Measurements from ENCODE around the gene RPL29.
A peak's percentile ranks its signal among the peaks of the same experiment; 100 is the strongest.
"Not testable (repeated sequence)": the region's sequence is repeated elsewhere in the genome, so short reads cannot be mapped to it uniquely, and the experiment has no call there.

The RPL29 gene

GRCh38 chr3:52006017-52006819, 10.5 kb upstream of the RPL29 start:
- FAIRE-seq: no peak
- no peak for DNase-seq (ENCODE audit: insufficient read length, low spot score)
- TF ChIP-seq POLR2A (IDR thresholded peaks at IDR 0.05; ENCODE audit: low read depth, low read length): no peak

- FAIRE-seq: no peak
- no peak for DNase-seq (ENCODE audit: insufficient read length, low spot score)
- no peak for TF ChIP-seq POLR2A (IDR thresholded peaks at IDR 0.05; ENCODE audit: low read depth, low read length)
Observed at GRCh38 chr3:52005571-52005986, 9.9 kb upstream of the RPL29 start.

- DNase-seq (ENCODE audit: insufficient read length, low spot score) (no peak), FAIRE-seq (no peak)
- no peak for TF ChIP-seq POLR2A (IDR thresholded peaks at IDR 0.05; ENCODE audit: low read depth, low read length)
Observed at GRCh38 chr3:52004906-52005395, 9.3 kb upstream of the RPL29 start.

- DNase-seq (ENCODE audit: insufficient read length, low spot score) (no peak), FAIRE-seq (no peak)
- TF ChIP-seq POLR2A (IDR thresholded peaks at IDR 0.05; ENCODE audit: low read depth, low read length): no peak
Observed at GRCh38 chr3:52004163-52004787, 8.6 kb upstream of the RPL29 start.

- FAIRE-seq (no peak), DNase-seq (ENCODE audit: insufficient read length, low spot score) (no peak)
- no peak for TF ChIP-seq POLR2A (IDR thresholded peaks at IDR 0.05; ENCODE audit: low read depth, low read length)
Observed at GRCh38 chr3:52002748-52003147, 7.1 kb upstream of the RPL29 start.

- no peak for FAIRE-seq
Observed at GRCh38 chr3:52001443-52001974, 5.8 kb upstream of the RPL29 start.

GRCh38 chr3:51999846-52000245, 4.2 kb upstream of the RPL29 start:
- no peak for DNase-seq (ENCODE audit: insufficient read length, low spot score)
- TF ChIP-seq POLR2A (IDR thresholded peaks at IDR 0.05; ENCODE audit: low read depth, low read length): no peak
- no peak for FAIRE-seq

More at GRCh38 chr3:52001443-52001974, 5.8 kb upstream of the RPL29 start:
- TF ChIP-seq POLR2A (IDR thresholded peaks at IDR 0.05; ENCODE audit: low read depth, low read length): no peak
- peak; percentile 89 for DNase-seq (ENCODE audit: insufficient read length, low spot score)

- no peak for FAIRE-seq
- no peak for TF ChIP-seq POLR2A (IDR thresholded peaks at IDR 0.05; ENCODE audit: low read depth, low read length)
- DNase-seq (ENCODE audit: insufficient read length, low spot score): no peak
Observed at GRCh38 chr3:51998774-51999173, 3.1 kb upstream of the RPL29 start.

- no peak for TF ChIP-seq POLR2A (IDR thresholded peaks at IDR 0.05; ENCODE audit: low read depth, low read length)
- peak; percentile 82 for DNase-seq (ENCODE audit: insufficient read length, low spot score)
- no peak for FAIRE-seq
Observed at GRCh38 chr3:51997935-51998596, 2.4 kb upstream of the RPL29 start.

- DNase-seq (ENCODE audit: insufficient read length, low spot score): no peak
- TF ChIP-seq POLR2A (IDR thresholded peaks at IDR 0.05; ENCODE audit: low read depth, low read length): no peak
- FAIRE-seq: no peak
Observed at GRCh38 chr3:51997172-51997571, 1.5 kb upstream of the RPL29 start.

GRCh38 chr3:51994530-51994929, 1.2 kb downstream of the RPL29 start:
- no peak for TF ChIP-seq POLR2A (IDR thresholded peaks at IDR 0.05; ENCODE audit: low read depth, low read length)
- FAIRE-seq (no peak), DNase-seq (ENCODE audit: insufficient read length, low spot score) (no peak)

- FAIRE-seq; DNase-seq (ENCODE audit: insufficient read length, low spot score): not testable (repeated sequence)
Observed at GRCh38 chr3:51993657-51994056, 2.0 kb downstream of the RPL29 start.

GRCh38 chr3:51992017-51992682, 3.5 kb downstream of the RPL29 start:
- DNase-seq (ENCODE audit: insufficient read length, low spot score): no peak
- no peak for TF ChIP-seq POLR2A (IDR thresholded peaks at IDR 0.05; ENCODE audit: low read depth, low read length)
- no peak for FAIRE-seq

GRCh38 chr3:51990501-51990971, 5.2 kb downstream of the RPL29 start:
- DNase-seq (ENCODE audit: insufficient read length, low spot score); FAIRE-seq: not testable (repeated sequence)
